Smooth muscle cell of the brain vasculature (primary cell): ENCODE data around the gene GOLGA6L26.
"Not testable (repeated sequence)": the region's sequence is repeated elsewhere in the genome, so short reads cannot be mapped to it uniquely, and the experiment has no call there.

Source experiments
- DNase-seq: peaks from one replicate; pipeline ENCODE4 v3.0.0-alpha.2; 2012; ENCODE audit warnings: low read depth, low spot score

GOLGA6L26 gene

GRCh38 chr15:23334096-23334495, at the start of gene GOLGA6L26:
GOLGA6L26 (minus strand) TSS chr15:23334196; CDS start chr15:23334135, 61 bp downstream.
- not testable (repeated sequence) for DNase-seq

GRCh38 chr15:23381192-23381591, 47.2 kb upstream of the GOLGA6L26 start:
- not testable (repeated sequence) for DNase-seq

- not testable (repeated sequence) for DNase-seq
Observed at GRCh38 chr15:23380700-23381099, 46.7 kb upstream of the GOLGA6L26 start.

DNA sequence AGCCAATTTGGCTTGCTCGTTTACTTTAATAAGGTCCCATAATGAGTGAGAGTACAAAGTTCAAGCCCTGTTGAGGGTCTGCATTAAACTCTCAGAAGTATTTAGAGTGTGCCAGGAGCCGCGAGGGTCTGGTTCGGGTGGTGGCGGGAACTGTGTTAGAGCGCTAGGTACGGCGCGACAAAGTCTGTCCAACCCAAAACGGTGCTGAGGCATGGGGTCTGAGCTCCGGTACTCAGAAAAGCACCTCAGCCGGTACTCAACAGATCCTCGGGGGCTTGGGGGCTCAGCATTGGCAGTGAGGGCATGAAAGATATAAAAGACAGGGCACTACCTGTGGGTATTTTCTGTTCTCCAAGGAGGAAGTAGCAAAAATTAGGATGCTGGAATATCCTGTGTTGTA, 45.0 kb upstream of the GOLGA6L26 start:
- not testable (repeated sequence) for DNase-seq

GRCh38 chr15:23374226-23374625, 40.2 kb upstream of the GOLGA6L26 start:
- not testable (repeated sequence) for DNase-seq

- not testable (repeated sequence) for DNase-seq
Observed at GRCh38 chr15:23372891-23373600, 39.0 kb upstream of the GOLGA6L26 start.

GRCh38 chr15:23372284-23372683, 38.3 kb upstream of the GOLGA6L26 start:
- DNase-seq: no peak

GRCh38 chr15:23371868-23372267, 37.9 kb upstream of the GOLGA6L26 start:
- not testable (repeated sequence) for DNase-seq

DNA sequence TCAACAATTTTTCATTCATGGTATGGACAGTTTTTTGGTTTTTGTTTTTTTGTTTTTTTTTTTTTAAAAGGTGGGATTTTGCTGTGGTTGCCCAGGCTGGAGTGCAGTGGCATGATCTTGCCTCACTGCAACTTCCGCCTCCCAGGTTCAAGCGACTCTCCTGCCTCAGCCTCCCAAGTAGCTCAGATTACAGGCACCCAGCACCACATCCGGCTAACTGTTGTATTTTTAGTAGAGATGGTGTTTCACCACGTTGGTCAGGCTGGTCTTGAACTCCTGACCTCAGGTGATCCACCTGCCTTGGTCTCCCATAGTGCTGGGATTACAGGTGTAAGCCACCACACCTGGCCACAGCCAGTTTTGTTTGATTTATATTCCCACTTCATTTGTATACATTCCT, 37.1 kb upstream of the GOLGA6L26 start:
- DNase-seq: not testable (repeated sequence)

DNA sequence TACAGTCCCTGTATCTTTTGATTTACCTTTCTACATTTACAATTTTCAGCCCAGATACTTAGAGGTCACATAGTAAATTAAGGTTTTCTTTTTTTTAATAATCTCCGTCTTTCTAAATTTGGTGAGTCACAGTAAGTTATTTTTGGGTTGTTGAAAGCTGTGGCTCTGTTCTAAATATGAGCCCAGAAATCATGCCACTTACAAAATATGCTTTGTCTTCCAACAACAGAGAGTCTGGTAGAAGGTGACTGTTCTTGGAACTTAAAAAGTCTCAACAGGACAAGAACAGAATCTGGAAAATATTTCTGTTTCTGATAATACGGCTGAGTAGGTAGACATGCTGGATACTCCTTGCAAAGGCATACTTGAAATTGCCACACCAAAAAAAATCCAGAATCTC, 36.6 kb upstream of the GOLGA6L26 start:
- no peak for DNase-seq

DNA sequence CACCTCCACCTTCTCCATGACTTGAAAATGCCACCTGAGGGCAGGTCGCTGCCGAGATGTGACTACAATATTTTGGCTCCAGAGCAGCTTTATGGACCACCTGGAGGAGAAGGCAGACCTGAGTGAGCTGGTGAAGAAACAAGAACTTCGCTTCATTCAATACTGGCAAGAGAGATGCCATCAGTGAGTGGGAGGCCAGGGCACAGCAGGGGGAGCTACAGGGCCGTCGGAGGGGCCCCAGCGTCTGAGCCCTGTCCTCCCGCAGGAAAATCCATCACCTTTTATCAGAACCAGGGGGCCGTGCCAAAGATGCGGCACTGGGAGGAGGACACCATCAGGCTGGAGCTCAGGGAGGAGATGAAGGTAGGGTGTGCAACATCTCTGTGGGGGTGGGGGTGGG, 30.3 kb upstream of the GOLGA6L26 start:
- not testable (repeated sequence) for DNase-seq

DNA sequence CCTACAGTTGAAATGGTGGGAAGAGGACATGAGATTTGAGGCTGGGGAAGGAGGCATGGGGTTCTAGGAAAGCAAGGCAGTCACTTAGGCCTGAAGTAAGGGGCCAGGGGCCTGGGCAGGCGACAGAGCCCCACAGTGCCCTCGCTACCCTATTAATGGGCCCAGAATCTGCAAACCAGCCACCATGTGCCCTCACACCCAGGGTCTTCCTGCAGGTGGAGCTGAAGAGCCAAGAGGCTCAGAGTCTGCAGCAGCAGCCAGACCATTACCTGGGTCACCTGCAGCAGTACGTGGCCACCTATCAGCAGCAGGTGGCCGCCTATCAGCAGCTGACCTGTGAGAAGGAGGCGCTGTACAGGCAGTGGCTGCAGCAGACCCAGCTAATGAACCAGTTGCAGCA, 28.6 kb upstream of the GOLGA6L26 start:
- DNase-seq: not testable (repeated sequence)

- not testable (repeated sequence) for DNase-seq
Observed at GRCh38 chr15:23354448-23354847, 20.5 kb upstream of the GOLGA6L26 start, which contains the start of gene GOLGA8S. GOLGA8S (plus strand) TSS chr15:23354748; CDS start chr15:23354810, 62 bp downstream.

DNA sequence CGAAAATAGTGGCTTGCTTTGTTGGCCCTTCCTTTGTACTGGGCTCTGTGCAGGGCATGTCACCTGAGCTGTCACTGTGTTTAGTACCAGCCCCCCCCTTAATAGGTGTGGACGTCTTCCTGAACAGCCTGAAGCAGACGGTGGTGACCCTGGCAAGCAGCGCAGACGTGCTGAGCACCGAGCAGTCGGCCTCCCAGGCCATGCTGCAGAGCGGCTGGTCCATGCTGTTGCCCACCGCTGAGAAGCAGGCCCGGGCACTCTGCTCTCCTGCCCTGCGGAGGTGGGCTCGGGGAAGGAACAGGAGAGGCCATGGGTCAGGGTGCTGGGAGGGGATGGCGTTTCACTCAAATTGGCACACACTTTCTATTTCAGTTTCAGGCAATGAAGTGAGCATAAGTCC, 22.8 kb downstream of the GOLGA6L26 start:
- not testable (repeated sequence) for DNase-seq

- not testable (repeated sequence) for DNase-seq
Observed at GRCh38 chr15:23305921-23306320, 28.1 kb downstream of the GOLGA6L26 start.

- DNase-seq: not testable (repeated sequence)
Observed at GRCh38 chr15:23304805-23305204, 29.2 kb downstream of the GOLGA6L26 start.

DNA sequence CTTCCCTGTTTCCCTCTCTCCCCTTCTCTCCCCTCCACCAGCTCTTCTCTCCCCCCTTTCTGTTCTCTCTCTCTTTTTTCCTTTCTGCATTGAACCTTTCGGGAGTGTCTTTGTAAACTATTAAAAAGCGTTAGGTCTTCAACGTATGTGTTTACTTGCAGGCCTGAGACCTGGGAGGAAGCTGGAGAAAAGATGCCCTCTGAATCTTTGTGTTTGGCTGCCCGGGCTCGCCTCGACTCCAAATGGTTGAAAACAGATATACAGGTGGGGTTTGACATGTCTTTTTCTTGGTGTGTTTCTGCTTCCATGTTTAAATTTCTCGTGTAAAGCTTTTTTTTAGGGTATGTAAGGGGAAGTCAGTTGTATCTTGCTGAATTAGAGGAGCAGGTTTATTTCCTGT, 29.7 kb downstream of the GOLGA6L26 start:
- DNase-seq: not testable (repeated sequence)

GRCh38 chr15:23303654-23304053, 30.3 kb downstream of the GOLGA6L26 start:
- DNase-seq: not testable (repeated sequence)

DNA sequence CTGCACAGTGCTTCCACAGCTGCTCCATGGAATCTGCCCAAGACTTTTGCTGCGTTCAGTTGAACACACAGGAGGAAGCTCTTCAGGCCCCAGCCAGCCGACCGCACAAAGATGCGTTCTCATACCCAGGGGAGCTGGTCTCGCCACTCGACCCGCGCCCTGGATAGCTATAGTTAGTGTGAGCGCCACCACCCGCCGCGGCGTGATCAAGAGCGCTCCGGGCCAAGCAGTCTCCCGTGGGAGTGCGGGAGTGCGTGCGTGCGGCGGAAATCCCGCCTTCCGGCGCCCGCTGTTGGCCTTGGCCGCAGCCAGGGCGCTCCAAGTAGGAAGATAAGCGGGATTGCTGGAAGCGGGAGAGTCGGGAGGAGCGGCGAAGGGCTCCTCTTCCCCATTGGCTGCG, 30.8 kb downstream of the GOLGA6L26 start:
- DNase-seq: not testable (repeated sequence)
